GM12872 (cell line): Measurements from ENCODE around the gene SLC37A1.

ENCODE experiments used
- CTCF ChIP-seq: IDR thresholded peaks from 3 replicates; pipeline ENCODE4 v1.5.1; 2011; ENCODE audit warnings: low read depth, mild to moderate bottlenecking, low read length, moderate library complexity; ENCODE audit not compliant: insufficient read depth

SLC37A1 gene

GRCh38 chr21:42621166-42621818, 107.6 kb downstream of the SLC37A1 start:
- no peak for TF ChIP-seq CTCF

- no peak for TF ChIP-seq CTCF
Observed at GRCh38 chr21:42621819-42622177, 108.1 kb downstream of the SLC37A1 start.

GRCh38 chr21:42622284-42622683, 108.6 kb downstream of the SLC37A1 start:
- no peak for TF ChIP-seq CTCF

GRCh38 chr21:42623694-42624093, 110.0 kb downstream of the SLC37A1 start:
- TF ChIP-seq CTCF: no peak

GRCh38 chr21:42624095-42624790, 110.6 kb downstream of the SLC37A1 start:
- TF ChIP-seq CTCF: no peak

- no peak for TF ChIP-seq CTCF
Observed at GRCh38 chr21:42624936-42625335, 111.3 kb downstream of the SLC37A1 start.

- TF ChIP-seq CTCF: no peak
Observed at GRCh38 chr21:42626171-42626570, 112.5 kb downstream of the SLC37A1 start.
